ENCODE results near the gene C6orf47.

DNA sequence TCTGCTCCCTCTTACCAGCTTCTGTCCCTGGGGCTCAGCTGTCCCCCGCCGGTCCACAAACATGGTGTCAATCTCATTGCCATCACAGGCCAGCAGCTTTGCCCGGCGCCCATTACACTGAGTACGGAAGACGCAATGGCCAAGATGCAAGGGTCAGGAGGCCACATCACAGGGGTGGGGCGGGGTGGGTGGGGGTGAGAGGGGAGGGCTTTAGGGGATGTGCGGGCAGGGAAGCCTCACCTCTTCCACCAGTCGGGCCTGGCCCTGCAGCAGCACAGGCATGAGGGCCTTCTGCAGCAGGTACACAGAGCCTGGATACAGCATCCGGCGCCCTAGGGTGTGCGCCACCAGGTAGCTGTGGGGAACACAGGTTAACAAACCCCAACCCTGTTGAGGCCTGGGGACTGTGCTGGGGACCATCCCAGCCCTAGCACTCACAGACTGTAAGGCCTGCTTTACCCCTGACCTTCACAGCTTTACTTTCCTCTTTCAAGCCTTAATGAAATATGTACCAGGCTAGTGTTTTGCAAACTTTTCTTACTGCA, 31.1 kb upstream of the C6orf47 start:
- TF ChIP-seq POLR2A (IDR thresholded peaks at IDR 0.05; ENCODE audit: low read depth, low read length) (no peak), POLR2AphosphoS5 (IDR thresholded peaks at IDR 0.05; ENCODE audit: low read length) (no peak)
